A549 (cell line): ENCODE measurements around the gene ZSWIM3. TPM values are rescaled to one million over a fixed set of nuclear protein-coding genes. Genes with fewer than 3 reads are reported as not detected.

Experiments used
- ATAC-seq, 2 experiments: fragments of 200-7000 bp in 1 of 2; fragments of >200 bp in 1 of 2; cut with Nextera tagmentation in 1 of 2; cut with Tn5 transposase in 1 of 2; 3 replicates each; pipeline versions ENCODE4 v1.8.0 to v1.9.1; 2018 to 2020; ENCODE audit warnings: mild to moderate bottlenecking in 1 of 2, moderate library complexity in 1 of 2
- CTCF ChIA-PET: fragments of 300-600 bp; sonication (Branson Sonifier 250); formaldehyde crosslinking; extraction: SDS; loops from one replicate; lab custom pipeline; 2021; ENCODE audit warnings: antibody characterized with exemption, inconsistent platforms; lab: Yijun Ruan, JAX
- POLR2A ChIA-PET: fragments of 350-600 bp; formaldehyde crosslinking; extraction: SDS; loops from one replicate; lab custom pipeline; 2021; ENCODE audit warnings: antibody characterized with exemption, inconsistent platforms; lab: Yijun Ruan, JAX
- DNase-seq, 2 experiments: peaks; one replicate each; pipeline versions ENCODE4 v3.0.0 to v3.0.0-alpha.2; 2011 to 2016; ENCODE audit warnings: low read depth in 1 of 2, low spot score in 1 of 2
- FAIRE-seq: peaks from 2 replicates; lab custom pipeline; 2011; peaks lifted over from hg19 to GRCh38; lab: Jason Lieb, UNC
- H3K27ac ChIP-seq, 2 experiments: fragments of >200 bp; sonication (Bioruptor Twin); formaldehyde crosslinking; 3 replicates each; pipeline ENCODE4 v1.5.1; 2016 to 2017
- H3K4me1 ChIP-seq: fragments of >200 bp; sonication (Bioruptor Twin); formaldehyde crosslinking; 3 replicates; pipeline ENCODE4 v1.6.1; 2016
- H3K4me2 ChIP-seq: fragments of >200 bp; sonication (Bioruptor Twin); formaldehyde crosslinking; 3 replicates; pipeline ENCODE4 v1.6.1; 2016
- H3K4me3 ChIP-seq: fragments of >200 bp; sonication (Bioruptor Twin); formaldehyde crosslinking; 3 replicates; pipeline ENCODE4 v1.5.1; 2016
- H3K9me3 ChIP-seq: fragments of >200 bp; sonication (Bioruptor Twin); formaldehyde crosslinking; 3 replicates; pipeline ENCODE4 v1.6.1; 2016
- ATOH8 ChIP-seq: fragments of 250-450 bp; sonication (Bioruptor Pico); IDR thresholded peaks from 2 replicates; pipeline ENCODE4 v1.5.0; 2020; ENCODE audit warnings: low read depth, mild to moderate bottlenecking, moderate library complexity
- BCL3 ChIP-seq: fragments of >200 bp; sonication (Bioruptor Twin); formaldehyde crosslinking; IDR thresholded peaks from 3 replicates; pipeline ENCODE4 v1.6.1; 2016
- CHD2 ChIP-seq: fragments of 150-350 bp; IDR thresholded peaks from 2 replicates; pipeline ENCODE4 v1.6.1; 2014; ENCODE audit warnings: low read length; ENCODE audit not compliant: partially characterized antibody
- EP300 ChIP-seq, 2 experiments: fragments of >200 bp; sonication (Bioruptor Twin); formaldehyde crosslinking; IDR thresholded peaks; 2 replicates in 1 of 2; 3 replicates in 1 of 2; pipeline ENCODE4 v1.6.1; 2016 to 2017
- FOXS1 ChIP-seq: fragments of 250-450 bp; sonication (Bioruptor Pico); IDR thresholded peaks from 2 replicates; pipeline ENCODE4 v1.5.0; 2020; ENCODE audit warnings: mild to moderate bottlenecking, moderate library complexity
- GATA3 ChIP-seq: IDR thresholded peaks from 2 replicates; pipeline ENCODE4 v1.6.1; 2012; ENCODE audit warnings: borderline replicate concordance
- HDAC2 ChIP-seq: fragments of 200-600 bp; sonication (generic); IDR thresholded peaks from 2 replicates; pipeline ENCODE4 v1.6.1; 2016
- HEYL ChIP-seq: fragments of 250-450 bp; sonication (Bioruptor Pico); IDR thresholded peaks from 2 replicates; pipeline ENCODE4 v1.8.0; 2021; ENCODE audit warnings: mild to moderate bottlenecking, moderate library complexity
- HOXB13 ChIP-seq: fragments of 250-450 bp; sonication (Bioruptor Pico); IDR thresholded peaks from 2 replicates; pipeline ENCODE4 v1.5.0; 2020; ENCODE audit warnings: low read depth, mild to moderate bottlenecking, moderate library complexity
- JUN ChIP-seq, 2 experiments: fragments of >200 bp; sonication (Bioruptor Twin); formaldehyde crosslinking; IDR thresholded peaks; 2 replicates in 1 of 2; 3 replicates in 1 of 2; pipeline ENCODE4 v1.6.1; 2016 to 2017
- MYC ChIP-seq: IDR thresholded peaks from 2 replicates; pipeline ENCODE4 v1.6.1; 2012; ENCODE audit warnings: mild to moderate bottlenecking, inconsistent platforms, low read length, improper control_type of control experiment, borderline replicate concordance
- NFE2L2 ChIP-seq: fragments of 150-350 bp; conservative IDR thresholded peaks from 2 replicates; pipeline ENCODE4 v1.6.1; 2014; ENCODE audit warnings: low read length
- PHF8 ChIP-seq: fragments of 200-600 bp; sonication (generic); IDR thresholded peaks from 2 replicates; pipeline ENCODE4 v1.6.1; 2016; ENCODE audit warnings: low read depth, mild to moderate bottlenecking, antibody characterized with exemption, moderate library complexity, borderline replicate concordance
- POLR2AphosphoS2 ChIP-seq: conservative IDR thresholded peaks from 2 replicates; pipeline ENCODE4 v1.6.1; 2012; ENCODE audit warnings: low read length, improper control_type of control experiment, inconsistent platforms
- ZFP36 ChIP-seq: fragments of 450-650 bp; IDR thresholded peaks from 2 replicates; pipeline ENCODE4 v1.6.1; 2014; ENCODE audit warnings: borderline replicate concordance; ENCODE audit not compliant: partially characterized antibody
- ZSCAN20 ChIP-seq: fragments of 250-450 bp; sonication (Bioruptor Pico); IDR thresholded peaks from 2 replicates; pipeline ENCODE4 v1.8.0; 2022; ENCODE audit warnings: mild to moderate bottlenecking, moderate library complexity
- WGBS: methylation state at CpG from one replicate; pipeline ENCODE4 v1.1.6; 2017; ENCODE audit errors: missing lambda C conversion rate; 5-methylcytosine and 5-hydroxymethylcytosine counted together
- polyA plus RNA-seq, 4 experiments: library from polyadenylated mRNA; depleted of rRNA in 3 of 4; stranded (reverse); fragments of >200 nt; fragmentation: RNase III in 1 of 4; extraction: RNeasy Plus Mini Kit Qiagen cat#74134 plus additional on column Dnase treatment in 1 of 4; gene quantifications; 2 replicates in 3 of 4; 3 replicates in 1 of 4; pipeline ENCODE4 v1.2.3, GENCODE V29; 2011 to 2017
- TF ChIP-seq, protein P1 (sequence below): fragments of 200-600 bp; sonication (generic); IDR thresholded peaks from 2 replicates; pipeline ENCODE4 v1.6.1; 2016; ENCODE audit warnings: antibody characterized with exemption, mild to moderate bottlenecking, moderate library complexity
- TF ChIP-seq, protein P2 (sequence below): fragments of 250-450 bp; sonication (Bioruptor Pico); IDR thresholded peaks from 2 replicates; pipeline ENCODE4 v1.5.0; 2021; ENCODE audit warnings: mild to moderate bottlenecking, moderate library complexity, borderline replicate concordance

The ZSWIM3 gene
- polyA plus RNA-seq, 2 of the 4 experiments (the other 2 are of a cell fraction) = 1.1 to 1.3 TPM

DNA sequence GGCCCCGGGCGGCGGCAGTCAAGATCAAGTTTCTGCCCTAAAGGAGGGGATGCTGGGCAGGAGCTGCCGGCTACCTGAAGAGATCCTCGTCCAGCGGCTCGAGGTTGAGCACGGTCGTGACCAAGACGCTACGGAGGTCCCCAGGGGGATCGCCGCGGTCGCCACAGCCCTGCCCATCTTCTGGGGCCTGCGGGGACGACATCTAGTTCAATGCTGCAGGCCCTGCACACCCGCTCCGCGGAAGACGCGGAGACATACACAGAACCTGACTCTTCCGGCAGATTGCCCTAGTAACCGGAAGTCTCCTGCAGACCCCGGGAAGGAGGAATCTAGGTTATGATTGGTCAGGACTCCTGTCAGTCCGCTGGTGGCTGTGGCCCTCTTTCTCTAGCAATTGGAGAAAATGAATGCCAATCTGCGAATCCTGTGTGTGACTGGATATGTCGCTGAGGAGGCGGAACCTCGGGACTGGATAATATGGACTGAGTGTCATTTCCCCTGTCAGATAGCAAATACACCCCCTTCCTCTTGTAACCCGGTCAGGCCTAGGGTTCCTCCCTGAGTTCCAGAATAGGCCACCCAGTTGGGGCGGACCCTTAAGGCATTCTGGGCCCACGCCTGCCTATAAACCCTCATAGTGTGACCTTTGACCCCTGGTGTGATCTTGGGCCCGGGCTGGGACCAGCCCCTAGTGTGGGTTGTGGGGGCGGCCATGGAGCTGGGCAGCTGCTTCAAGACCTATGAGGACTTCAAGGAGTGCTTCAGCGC is at the start of gene ZSWIM3, which contains the start of gene ACOT8 (continued):
- TF ChIP-seq, protein P1, sequence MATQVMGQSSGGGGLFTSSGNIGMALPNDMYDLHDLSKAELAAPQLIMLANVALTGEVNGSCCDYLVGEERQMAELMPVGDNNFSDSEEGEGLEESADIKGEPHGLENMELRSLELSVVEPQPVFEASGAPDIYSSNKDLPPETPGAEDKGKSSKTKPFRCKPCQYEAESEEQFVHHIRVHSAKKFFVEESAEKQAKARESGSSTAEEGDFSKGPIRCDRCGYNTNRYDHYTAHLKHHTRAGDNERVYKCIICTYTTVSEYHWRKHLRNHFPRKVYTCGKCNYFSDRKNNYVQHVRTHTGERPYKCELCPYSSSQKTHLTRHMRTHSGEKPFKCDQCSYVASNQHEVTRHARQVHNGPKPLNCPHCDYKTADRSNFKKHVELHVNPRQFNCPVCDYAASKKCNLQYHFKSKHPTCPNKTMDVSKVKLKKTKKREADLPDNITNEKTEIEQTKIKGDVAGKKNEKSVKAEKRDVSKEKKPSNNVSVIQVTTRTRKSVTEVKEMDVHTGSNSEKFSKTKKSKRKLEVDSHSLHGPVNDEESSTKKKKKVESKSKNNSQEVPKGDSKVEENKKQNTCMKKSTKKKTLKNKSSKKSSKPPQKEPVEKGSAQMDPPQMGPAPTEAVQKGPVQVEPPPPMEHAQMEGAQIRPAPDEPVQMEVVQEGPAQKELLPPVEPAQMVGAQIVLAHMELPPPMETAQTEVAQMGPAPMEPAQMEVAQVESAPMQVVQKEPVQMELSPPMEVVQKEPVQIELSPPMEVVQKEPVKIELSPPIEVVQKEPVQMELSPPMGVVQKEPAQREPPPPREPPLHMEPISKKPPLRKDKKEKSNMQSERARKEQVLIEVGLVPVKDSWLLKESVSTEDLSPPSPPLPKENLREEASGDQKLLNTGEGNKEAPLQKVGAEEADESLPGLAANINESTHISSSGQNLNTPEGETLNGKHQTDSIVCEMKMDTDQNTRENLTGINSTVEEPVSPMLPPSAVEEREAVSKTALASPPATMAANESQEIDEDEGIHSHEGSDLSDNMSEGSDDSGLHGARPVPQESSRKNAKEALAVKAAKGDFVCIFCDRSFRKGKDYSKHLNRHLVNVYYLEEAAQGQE = no peak
- peak; percentile 53 for TF ChIP-seq CHD2
- no peak for TF ChIP-seq GATA3

DNA sequence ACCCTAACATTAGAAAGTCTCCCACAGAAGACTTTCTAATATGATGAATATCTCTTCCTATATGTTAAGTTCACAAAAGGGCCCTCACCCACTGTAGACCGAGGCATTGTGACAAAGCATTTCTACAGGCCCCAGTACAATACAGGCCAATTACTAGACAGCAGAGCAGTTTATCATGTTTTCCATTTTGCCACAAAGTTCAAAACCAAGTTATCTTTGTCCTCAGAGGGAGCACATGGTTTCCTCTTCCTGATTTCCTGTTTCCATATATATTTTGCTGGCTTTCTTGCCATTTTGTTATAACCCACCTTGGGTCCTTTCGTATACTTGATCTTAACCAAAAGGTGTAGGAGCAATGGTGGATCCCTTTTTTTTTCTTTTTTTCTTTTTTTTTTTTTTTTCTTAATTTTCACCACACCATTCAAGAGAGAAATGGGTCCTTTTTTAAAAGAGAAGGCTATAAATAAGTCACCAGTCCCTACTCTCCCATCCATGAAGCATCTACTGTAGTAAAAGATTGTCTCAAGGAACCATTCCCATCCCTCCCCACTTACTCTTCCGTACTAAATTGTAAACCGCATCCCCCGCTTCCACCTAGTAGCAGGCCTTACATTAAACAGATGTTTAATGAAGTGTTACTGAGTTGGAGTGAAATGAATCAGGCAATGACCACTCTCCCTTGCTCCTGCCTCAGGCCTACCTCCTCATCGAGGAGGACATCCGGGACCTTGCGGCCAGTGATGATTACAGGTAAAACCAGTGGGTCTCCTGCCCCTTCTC is 47.0 kb upstream of the ZSWIM3 start:
- Histone ChIP-seq H3K9me3 (no peaks in the 10 kb centered on the region), H3K27ac (no peak overlapping the region), H3K4me1 (peaks cover 25% of the 10 kb centered on the region), H3K4me3 (no peak overlapping the region), H3K4me2 (no peak overlapping the region)
- DNase-seq (no peak), ATAC-seq (no peak), FAIRE-seq (no peak)
- POLR2A ChIA-PET = no interaction called here
- CTCF ChIA-PET = interaction anchor here (0.6 to 3.5 kb wide), 3 partner anchors 11 to 157 kb away, joined by 3 to 19 read pairs (median 4); no protein-coding TSS in a partner anchor
- 95% methylated on average over 8 of the region's 8 CpGs for WGBS
- TF ChIP-seq ATOH8 (CRISPR knock-in tag) (no peak), HOXB13 (no peak), HEYL (no peak), MYC (no peak), FOXS1 (CRISPR knock-in tag) (no peak), ZSCAN20 (CRISPR knock-in tag) (no peak), ZFP36 (no peak), POLR2AphosphoS2 (no peak), HDAC2 (no peak), NFE2L2 (no peak), JUN (IDR thresholded peaks at IDR 0.05) (no peak), PHF8 (no peak), BCL3 (no peak), EP300 (IDR thresholded peaks at IDR 0.05) (no peak)
- TF ChIP-seq, protein P2, sequence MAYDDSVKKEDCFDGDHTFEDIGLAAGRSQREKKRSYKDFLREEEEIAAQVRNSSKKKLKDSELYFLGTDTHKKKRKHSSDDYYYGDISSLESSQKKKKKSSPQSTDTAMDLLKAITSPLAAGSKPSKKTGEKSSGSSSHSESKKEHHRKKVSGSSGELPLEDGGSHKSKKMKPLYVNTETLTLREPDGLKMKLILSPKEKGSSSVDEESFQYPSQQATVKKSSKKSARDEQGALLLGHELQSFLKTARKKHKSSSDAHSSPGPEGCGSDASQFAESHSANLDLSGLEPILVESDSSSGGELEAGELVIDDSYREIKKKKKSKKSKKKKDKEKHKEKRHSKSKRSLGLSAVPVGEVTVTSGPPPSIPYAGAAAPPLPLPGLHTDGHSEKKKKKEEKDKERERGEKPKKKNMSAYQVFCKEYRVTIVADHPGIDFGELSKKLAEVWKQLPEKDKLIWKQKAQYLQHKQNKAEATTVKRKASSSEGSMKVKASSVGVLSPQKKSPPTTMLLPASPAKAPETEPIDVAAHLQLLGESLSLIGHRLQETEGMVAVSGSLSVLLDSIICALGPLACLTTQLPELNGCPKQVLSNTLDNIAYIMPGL (CRISPR knock-in tag) = no peak
